HG03025 (cell line): ENCODE results near the gene LENEP.
A peak's percentile ranks its signal among the peaks of the same experiment; 100 is the strongest.
"Not testable (repeated sequence)": the region's sequence is repeated elsewhere in the genome, so short reads cannot be mapped to it uniquely, and the experiment has no call there.

Experiments
- ATAC-seq: cut with Tn5 transposase; IDR thresholded peaks from one replicate; pipeline ENCODE4 v1.9.1; 2021; ENCODE audit warnings: mild to moderate bottlenecking, moderate library complexity; ENCODE audit not compliant: unreplicated experiment, low FRiP score

Gene LENEP

DNA sequence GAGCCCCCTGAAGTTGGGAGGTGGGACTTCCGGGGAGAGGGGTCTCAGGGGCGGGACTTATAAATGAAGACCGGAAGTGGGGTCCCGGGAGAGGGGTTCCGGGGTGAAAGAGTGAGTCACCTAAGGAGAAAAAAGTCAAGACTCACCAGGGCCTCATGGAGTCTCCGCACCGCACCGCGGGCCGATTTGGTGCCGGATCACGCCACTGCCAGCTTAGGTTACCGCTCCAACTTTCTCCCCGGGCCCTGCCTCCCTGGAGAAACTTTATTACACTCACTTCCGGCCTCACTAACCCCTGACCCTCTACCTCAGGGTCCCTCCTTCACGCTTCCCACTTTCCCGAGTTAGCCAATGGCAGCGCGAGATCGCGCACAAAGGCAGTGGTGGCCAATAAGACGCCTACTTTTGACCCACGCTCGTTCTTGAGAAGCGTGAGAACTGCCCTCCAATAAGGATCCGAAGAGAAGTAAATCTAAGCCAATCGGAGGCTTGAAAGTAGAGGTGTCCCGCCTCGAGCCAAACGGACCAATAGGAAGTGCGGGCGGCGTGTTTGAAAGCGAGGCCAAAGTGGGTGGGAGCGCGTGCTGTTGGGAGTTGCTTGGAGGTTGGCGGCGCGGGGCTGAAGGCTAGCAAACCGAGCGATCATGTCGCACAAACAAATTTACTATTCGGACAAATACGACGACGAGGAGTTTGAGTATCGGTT lies 19.1 kb upstream of the LENEP start, which contains the start of gene CKS1B:
CKS1B (plus strand) TSS at position 580 of the 706 bp plus-strand sequence; CDS start at position 645, 65 bp downstream.
- peak; percentile 72 for ATAC-seq

DNA sequence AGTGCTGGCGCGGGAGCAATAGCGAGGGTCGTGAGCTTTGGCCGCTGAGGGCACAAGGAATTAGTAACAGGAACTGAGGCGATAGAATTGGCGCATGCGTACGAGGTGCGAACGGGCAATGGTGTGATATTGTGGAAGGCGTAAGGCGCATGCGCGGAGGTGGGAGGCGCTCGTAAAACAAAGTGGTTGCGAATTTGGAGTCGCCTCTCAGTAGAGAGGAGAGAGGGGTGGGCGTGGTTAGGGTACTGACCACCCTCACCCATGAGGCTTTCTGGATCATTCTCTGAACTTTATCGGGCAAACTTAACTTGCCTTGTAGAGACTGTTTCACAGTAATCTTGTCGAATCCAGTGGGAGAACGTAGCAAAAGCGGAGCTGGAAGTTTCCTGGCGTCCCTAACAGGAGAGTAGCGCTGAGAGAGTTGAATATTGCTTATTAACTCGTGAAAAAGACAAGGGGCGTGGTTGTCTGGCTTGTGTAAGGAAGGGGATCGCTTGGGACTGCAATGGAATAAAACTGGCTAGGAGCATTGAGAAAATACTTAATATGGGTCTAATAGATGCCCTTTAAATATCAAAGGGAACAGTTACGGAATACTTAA lies 18.5 kb upstream of the LENEP start:
- ATAC-seq = peak; percentile 37

DNA sequence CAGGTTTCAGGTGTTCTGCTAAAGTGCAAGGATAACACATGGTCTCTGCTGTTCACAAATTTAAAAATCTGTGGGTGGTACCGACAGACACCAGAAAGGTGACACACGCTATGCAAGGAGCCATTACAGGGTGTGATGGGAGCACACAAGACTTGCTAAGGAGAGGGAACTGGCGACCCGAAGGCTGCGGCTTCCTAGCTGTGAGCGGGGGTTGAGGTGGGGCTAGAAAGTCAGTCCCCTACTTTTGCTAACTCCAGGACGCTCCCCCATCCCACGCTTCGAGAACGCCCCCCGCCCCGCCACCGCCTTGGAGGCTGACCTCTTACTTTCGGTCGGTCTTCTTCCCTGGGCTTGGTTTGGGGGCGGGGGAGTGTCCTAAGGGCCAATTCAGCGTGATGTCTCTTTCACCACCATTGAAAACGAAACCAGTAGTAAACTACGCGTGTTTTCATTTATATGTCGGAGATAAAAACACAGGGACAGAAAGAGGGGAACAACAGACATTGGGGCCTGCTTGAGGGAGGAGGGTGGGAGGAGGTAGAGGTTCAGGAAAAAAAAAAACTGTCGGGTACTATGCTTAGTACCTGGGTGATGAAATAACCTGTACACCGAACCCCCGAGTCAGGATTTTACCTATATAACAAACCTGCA lies 17.9 kb upstream of the LENEP start:
- no peak for ATAC-seq

DNA sequence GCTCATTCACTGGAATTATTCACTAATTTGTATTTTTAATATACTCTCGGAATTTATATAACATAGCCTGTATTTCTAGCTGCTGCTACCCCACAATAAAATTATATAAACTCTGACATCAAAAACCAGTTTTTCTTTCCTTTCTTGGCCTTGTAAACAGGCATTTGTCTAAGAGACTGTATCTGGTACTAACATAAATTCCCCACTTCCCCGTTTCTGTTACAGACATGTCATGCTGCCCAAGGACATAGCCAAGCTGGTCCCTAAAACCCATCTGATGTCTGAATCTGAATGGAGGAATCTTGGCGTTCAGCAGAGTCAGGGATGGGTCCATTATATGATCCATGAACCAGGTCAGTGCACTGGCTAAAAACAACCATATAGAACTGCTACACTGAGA lies 15.6 kb upstream of the LENEP start:
- ATAC-seq = not testable (repeated sequence)

DNA sequence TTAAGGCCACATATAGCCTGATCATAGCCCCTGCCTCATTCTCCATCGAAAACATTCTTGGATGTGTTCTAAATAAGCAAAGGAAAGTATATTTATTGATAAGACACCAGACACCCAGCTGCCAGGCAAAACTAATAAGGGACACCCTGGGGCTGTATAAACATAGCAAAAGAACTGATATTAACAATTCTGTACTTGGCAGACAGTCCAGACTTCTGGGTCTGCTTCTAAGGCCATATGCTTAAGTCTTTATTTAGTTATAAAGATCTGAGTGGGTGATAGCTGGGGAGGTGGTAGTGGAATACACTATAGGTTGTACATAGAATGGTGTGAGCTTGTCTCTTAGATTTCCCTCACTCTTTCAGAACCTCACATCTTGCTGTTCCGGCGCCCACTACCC lies 15.0 kb upstream of the LENEP start:
- ATAC-seq = no peak

DNA sequence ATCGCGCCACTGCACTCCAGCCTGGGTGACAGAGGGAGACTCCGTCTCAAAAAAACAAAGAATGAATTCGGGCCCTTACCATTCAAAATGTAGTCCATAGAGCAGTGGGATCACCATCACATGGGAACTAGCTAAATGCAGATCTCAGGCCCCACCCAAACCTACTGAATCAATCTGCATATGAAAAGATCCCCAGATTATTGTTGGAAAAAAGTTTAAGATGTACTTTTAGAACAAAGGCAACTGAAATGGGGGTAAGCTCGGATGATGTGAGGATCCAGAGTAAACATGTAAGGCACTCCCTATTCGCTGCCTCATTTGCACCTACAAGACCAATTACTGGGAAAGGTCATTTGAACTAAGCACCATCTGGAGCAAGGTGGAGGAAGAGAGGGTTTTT lies 11.0 kb upstream of the LENEP start:
- no peak for ATAC-seq

DNA sequence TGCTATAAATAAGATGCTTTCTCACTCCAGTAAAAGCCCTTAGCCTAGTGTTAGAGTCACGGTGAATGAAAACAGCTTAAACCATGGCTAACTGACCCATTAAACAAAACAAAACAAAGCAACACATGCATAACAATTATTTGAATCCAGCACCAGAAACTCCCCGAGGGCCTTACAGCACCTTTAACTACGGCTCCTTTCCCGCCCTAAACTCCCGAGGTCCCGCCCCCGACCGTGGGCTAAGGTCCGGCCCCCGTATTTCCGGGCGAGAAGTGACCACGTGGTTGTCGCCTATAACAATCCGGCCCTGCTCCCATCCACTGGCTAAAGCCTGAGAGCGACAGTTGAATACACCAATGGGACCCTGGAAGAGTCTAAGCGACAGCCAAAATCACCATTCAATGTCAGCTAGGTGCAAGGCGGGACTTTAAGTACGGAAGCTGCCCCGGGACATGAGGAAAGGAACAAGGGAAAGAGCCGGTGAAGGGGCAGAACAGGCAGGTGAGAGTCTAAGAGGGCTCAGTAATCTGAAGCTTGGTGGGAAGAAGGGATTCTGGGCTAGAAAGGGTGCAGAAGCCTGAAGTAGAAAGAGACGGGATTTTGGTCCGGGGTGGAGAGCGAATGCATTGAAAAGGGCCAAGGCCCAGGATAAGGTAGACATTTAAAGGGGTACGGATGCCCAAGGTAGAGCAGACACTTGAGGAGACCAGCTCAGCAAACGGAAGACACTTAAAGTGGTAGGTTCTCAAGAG lies 10.3 kb upstream of the LENEP start, which contains the start of gene FLAD1:
FLAD1 (plus strand) TSS at position 448 of the 752 bp plus-strand sequence. CDS start 351 bp downstream, outside the sequence.
- peak; percentile 96 for ATAC-seq

DNA sequence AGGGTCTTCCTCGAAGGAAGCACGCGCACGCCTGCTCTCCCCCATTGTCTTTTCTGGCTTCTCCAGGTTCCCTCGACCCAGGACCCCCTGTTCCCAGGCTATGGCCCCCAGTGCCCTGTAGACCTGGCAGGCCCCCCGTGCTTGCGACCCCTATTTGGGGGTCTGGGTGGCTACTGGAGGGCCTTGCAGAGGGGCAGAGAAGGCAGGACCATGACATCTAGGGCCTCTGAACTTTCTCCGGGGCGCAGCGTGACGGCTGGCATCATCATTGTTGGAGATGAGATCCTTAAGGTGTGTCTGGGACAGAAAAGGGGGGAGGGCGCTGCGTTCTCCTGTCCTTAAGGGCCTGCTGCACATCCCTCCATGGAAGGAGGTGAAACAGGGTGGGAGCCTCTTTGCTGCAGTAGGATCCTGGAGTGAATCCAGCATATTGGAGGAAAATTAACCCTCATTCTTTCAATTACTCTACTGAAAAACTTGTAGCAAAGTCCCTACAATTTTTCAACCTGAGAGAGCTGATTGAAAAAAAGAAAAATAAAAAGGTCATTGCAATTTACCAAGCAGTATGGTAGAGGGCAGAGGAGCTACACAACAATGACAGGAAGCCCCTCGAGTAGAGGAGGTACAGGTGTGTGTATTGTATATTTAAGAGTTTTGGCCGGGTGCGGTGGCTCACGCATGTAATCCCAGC lies 9.5 kb upstream of the LENEP start:
- no peak for ATAC-seq

DNA sequence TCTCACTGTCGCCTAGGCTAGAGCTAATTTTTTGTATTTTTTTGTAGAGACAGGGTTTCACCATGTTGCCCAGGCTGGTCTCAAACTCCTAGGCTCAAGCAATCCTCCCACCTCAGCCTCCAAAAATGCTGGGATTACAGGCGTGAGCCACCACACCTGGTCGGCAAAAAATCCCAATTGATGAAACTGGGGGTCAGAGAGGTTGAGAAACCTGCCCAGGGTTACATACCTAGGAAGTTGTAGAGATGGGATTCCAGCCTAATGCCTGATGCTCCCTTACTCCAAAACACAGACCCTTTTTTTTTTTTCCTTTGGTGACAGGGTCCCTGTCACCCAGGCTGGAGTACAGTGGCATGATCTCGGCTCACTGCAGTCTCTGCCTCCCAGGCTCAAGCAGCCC lies 6.7 kb upstream of the LENEP start:
- not testable (repeated sequence) for ATAC-seq

DNA sequence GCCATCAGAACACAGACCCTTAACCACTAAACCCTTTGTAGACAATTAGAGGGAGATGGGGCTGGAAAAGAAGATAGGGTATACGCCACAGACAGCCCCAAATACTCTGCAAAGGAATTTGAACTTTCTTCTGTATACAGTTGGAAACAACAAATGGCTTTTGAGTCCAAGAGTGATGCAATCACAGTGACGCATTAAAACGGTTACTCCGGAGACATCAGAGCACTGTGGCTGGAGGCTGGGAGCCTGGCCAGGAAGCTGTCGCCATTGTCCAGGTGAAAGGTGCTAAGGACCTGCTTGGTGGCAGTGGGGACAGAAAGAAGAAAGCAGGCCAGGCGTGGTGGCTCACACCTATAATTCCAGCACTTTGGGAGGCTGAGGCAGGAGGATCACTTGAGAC lies 6.1 kb upstream of the LENEP start:
- ATAC-seq = no peak

DNA sequence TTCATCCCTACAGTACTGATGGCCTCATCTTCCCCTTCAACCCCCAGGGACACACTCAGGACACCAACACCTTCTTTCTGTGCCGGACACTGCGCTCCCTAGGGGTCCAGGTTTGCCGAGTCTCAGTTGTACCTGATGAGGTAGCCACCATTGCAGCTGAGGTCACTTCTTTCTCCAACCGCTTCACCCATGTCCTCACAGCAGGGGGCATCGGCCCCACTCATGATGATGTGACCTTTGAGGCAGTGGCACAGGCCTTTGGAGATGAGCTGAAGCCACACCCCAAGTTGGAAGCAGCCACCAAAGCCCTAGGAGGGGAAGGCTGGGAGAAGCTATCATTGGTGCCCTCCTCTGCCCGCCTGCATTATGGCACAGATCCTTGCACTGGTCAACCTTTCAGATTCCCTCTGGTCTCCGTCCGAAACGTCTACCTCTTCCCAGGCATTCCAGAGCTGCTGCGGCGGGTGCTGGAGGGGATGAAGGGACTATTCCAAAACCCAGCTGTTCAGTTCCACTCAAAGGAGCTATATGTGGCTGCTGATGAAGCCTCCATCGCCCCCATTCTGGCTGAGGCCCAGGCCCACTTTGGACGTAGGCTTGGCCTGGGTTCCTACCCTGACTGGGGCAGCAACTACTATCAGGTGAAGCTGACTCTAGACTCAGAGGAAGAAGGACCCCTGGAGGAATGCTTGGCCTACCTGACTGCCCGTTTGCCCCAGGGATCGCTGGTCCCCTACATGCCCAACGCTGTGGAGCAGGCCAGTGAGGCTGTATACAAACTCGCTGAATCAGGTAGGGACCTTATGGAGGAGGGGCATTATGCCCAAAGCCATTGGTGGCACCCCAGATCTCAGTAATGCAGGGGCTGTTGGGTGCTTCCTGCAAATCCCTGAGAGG lies 5.1 kb upstream of the LENEP start:
- no peak for ATAC-seq

DNA sequence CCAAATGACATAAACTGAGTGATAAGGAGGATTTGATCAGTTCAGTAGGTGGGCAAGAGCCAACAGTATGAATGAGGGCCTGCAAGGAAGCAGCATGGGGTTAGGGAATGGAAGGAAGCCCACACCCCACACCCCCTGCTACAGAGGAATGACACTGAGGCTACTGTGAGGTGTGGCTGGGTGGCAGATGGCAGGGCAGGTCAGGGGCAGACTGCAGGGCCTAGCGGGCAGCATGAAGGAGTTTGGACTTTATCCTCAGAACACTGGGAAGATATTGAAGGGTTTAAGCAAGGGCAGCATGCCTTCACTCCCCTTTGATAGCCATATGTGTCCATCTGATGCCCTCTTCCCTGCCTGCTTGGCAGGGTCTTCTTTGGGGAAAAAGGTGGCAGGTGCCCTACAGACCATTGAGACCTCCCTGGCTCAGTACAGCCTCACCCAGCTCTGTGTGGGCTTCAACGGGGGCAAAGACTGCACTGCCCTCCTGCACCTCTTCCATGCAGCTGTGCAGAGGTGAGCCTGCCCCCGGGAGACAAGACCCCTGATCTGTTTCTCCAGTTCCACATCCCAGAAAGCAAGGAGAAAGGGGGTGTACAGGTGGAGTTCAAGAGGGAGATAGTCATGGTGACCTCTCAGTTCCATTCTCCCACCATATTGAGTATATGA lies 4.1 kb upstream of the LENEP start:
- ATAC-seq = no peak

DNA sequence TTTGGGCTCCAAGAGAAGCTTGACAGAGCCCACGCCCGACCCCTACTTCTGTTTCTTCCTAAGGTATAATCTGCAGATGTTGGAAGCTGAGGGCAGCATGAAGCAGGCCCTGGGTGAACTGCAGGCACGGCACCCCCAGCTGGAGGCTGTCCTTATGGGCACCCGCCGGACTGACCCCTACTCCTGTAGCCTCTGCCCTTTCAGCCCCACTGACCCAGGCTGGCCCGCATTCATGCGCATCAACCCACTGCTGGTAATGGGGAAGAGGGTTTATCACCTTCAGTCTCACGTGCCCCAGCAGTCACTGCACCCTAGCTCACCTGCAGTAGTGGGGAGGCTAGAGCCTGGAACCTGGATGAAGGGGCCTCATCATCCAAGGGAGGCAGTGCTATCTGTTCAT lies 3.1 kb upstream of the LENEP start:
- no peak for ATAC-seq

DNA sequence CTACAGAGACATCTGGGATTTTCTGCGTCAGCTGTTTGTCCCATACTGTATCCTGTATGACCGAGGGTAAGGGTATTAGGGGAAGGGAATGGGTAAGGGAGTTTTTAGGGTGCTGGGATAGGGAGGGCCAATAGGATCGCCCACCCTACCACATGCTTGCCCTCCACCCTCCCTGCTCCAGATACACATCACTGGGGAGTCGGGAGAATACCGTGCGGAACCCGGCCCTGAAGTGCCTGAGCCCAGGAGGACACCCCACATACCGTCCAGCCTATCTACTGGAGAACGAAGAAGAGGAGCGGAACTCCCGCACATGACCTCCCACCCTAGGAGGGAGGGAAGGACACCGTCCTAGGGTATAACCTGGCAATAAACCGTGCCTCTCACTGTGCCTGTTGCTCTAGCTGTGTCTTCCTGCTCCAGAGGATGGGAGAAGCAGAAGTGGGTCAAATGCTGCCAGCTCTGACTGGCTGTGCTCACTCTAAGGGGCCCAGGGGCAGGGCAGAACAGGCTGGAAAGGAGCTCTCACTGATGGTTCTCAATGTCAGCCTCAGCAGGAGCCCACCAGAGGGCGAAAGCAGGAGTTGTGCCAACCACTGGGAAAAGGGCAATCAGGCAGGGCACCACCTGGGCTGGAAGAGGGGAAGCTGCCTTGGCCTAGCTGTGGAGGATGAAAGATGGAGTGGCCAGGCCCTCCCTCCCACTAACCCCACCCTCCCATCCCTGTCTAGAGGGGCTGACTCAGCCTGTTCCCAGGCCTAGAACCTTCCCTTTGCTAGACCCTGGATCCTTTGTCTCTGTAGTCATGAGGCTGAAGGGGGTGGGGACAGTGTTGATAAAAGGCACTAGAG lies 440 bp upstream of the LENEP start:
- no peak for ATAC-seq

DNA sequence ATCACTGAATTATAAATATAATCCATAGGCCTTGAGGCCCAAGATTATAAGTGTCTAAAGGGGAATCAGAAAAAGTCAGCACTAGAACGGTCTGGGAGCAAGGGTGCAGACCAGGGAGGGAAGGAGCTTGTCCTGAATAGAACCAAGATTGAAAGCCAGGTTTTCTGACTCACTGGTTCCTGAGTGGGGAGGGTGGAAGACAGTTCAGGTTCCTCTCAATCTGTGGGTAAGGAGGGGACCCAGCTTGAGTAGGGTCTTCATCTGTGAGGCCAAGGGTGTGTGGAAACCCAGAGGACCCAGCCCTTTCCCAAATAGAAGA lies 842 bp downstream of the LENEP start:
- ATAC-seq = no peak

DNA sequence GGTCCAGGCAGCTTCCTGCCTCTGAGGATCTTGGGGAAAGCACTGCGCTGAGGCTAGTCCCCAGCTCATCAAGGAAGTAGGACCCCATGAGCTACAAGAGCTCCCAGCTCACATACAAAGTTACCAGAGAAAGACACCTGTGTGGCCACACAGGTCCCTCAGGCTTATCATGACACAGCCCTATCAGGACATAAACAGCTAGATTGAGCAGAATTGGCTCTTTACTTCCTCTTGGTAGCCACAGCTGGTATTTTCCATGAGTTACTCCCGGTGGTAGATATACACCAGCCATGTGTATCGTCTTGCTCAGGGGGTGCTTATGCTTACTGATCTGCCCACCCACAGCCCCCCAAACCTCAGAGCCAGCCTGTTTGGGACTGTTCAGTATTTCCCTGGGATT lies 1.2 kb downstream of the LENEP start:
- no peak for ATAC-seq

DNA sequence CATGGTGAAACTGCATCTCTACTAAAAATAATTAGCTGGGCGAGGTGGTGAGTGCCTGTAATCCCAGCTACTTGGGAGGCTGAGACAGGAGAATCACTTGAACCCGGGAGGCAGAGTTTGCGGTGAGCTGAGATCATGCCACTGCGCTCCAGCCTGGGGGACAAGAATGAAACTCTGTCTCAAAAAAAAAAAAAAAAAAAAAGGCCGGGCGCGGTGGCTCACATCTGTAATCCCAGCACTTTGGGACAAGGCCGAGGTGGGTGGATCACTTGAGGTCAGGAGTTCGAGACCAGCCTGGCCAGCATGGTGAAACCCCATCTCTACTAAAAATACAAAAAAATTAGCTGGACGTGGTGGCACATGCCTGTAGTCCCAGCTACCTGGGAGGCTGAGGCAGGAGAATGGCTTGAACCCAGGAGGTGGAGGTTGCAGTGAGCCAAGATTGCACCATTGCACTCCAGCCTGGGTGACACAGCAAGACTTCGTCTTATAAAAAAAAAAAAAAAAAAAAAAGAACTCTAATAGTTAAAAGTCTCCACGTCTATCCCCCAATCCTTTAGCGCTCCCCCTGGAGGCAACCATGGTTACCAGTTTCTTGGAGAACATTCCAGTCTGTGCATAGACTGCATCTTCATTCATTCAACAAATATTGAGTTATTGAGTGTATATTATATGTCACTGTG lies 2.1 kb downstream of the LENEP start:
- not testable (repeated sequence) for ATAC-seq
